HEK293 (cell line): ENCODE data around the gene COMP.

Experiments used
- CTCF ChIA-PET: fragments of 350-600 bp; formaldehyde crosslinking; extraction: SDS; loops from one replicate; lab custom pipeline; 2021; ENCODE audit warnings: antibody characterized with exemption; lab: Yijun Ruan, JAX
- POLR2A ChIA-PET: fragments of 300-600 bp; formaldehyde crosslinking; extraction: SDS; loops from one replicate; lab custom pipeline; 2020; ENCODE audit warnings: antibody characterized with exemption, inconsistent platforms; lab: Yijun Ruan, JAX
- H3K27ac ChIP-seq: fragments of 200-500 bp; sonication (Bioruptor generic); 2 replicates; pipeline ENCODE4 v1.5.1; 2014; ENCODE audit warnings: low read depth, low read length, control low read depth, inconsistent platforms; ENCODE audit errors: extremely low read depth
- H3K36me3 ChIP-seq, 2 experiments: fragments of 200-500 bp in 1 of 2; sonication (Bioruptor generic) in 1 of 2; 1 replicate in 1 of 2; 2 replicates in 1 of 2; pipeline ENCODE4 v1.5.1; 2014 to 2017; ENCODE audit warnings: inconsistent platforms in 2 of 2, low read length in 2 of 2; ENCODE audit not compliant: control insufficient read depth in 2 of 2, insufficient read depth in 1 of 2
- H3K4me1 ChIP-seq: fragments of 200-500 bp; sonication (Bioruptor generic); 2 replicates; pipeline ENCODE4 v1.5.1; 2014; ENCODE audit warnings: mild to moderate bottlenecking, low read length, inconsistent platforms; ENCODE audit not compliant: control insufficient read depth, insufficient read depth
- H3K4me3 ChIP-seq: 2 replicates; pipeline ENCODE4 v1.5.1; 2011; ENCODE audit warnings: low read depth, mild to moderate bottlenecking, control low read depth, low read length, moderate library complexity
- H3K9me3 ChIP-seq: fragments of 200-500 bp; sonication (Bioruptor generic); 2 replicates; pipeline ENCODE4 v1.5.1; 2014; ENCODE audit warnings: low read depth, low read length, inconsistent platforms; ENCODE audit not compliant: control insufficient read depth, insufficient read depth
- FEZF1 ChIP-seq: fragments of 450-650 bp; formaldehyde crosslinking; IDR thresholded peaks from 2 replicates; pipeline ENCODE4 v1.5.1; 2016; ENCODE audit warnings: missing biosample characterization, missing genetic modification characterization
- GLIS2 ChIP-seq: fragments of 450-650 bp; formaldehyde crosslinking; IDR thresholded peaks from 2 replicates; pipeline ENCODE4 v1.5.1; 2016; ENCODE audit warnings: missing biosample characterization, missing genetic modification characterization
- KLF16 ChIP-seq: fragments of 450-650 bp; formaldehyde crosslinking; IDR thresholded peaks from 2 replicates; pipeline ENCODE4 v1.5.1; 2017; ENCODE audit warnings: missing biosample characterization, missing genetic modification characterization
- MZF1 ChIP-seq: fragments of 450-650 bp; formaldehyde crosslinking; IDR thresholded peaks from 2 replicates; pipeline ENCODE4 v1.5.1; 2017; ENCODE audit warnings: missing biosample characterization, missing genetic modification characterization, borderline replicate concordance
- SALL2 ChIP-seq: fragments of 450-650 bp; formaldehyde crosslinking; IDR thresholded peaks from 2 replicates; pipeline ENCODE4 v1.5.0; 2017; ENCODE audit warnings: missing biosample characterization, mild to moderate bottlenecking, missing genetic modification characterization, borderline replicate concordance
- SCRT1 ChIP-seq: fragments of 450-650 bp; formaldehyde crosslinking; IDR thresholded peaks from 2 replicates; pipeline ENCODE4 v1.5.1; 2016; ENCODE audit warnings: missing biosample characterization, missing genetic modification characterization, borderline replicate concordance
- SP3 ChIP-seq: fragments of 450-650 bp; formaldehyde crosslinking; IDR thresholded peaks from 2 replicates; pipeline ENCODE4 v1.5.1; 2016; ENCODE audit warnings: missing biosample characterization, missing genetic modification characterization
- YY1 ChIP-seq: fragments of 450-650 bp; formaldehyde crosslinking; IDR thresholded peaks from 2 replicates; pipeline ENCODE4 v1.5.1; 2018; ENCODE audit warnings: missing biosample characterization, missing genetic modification characterization
- ZBTB20 ChIP-seq: fragments of 450-650 bp; formaldehyde crosslinking; IDR thresholded peaks from 2 replicates; pipeline ENCODE4 v1.5.1; 2016; ENCODE audit warnings: missing biosample characterization, missing genetic modification characterization
- ZNF10 ChIP-seq: fragments of 450-650 bp; formaldehyde crosslinking; IDR thresholded peaks from 2 replicates; pipeline ENCODE4 v1.5.1; 2017; ENCODE audit warnings: missing biosample characterization, missing genetic modification characterization
- ZNF114 ChIP-seq: fragments of 450-650 bp; formaldehyde crosslinking; IDR thresholded peaks from 2 replicates; pipeline ENCODE4 v1.5.0; 2017; ENCODE audit warnings: missing biosample characterization, missing genetic modification characterization
- ZNF121 ChIP-seq: fragments of 450-650 bp; formaldehyde crosslinking; IDR thresholded peaks from 2 replicates; pipeline ENCODE4 v1.5.1; 2016; ENCODE audit warnings: missing biosample characterization, missing genetic modification characterization
- ZNF132 ChIP-seq: fragments of 450-650 bp; formaldehyde crosslinking; IDR thresholded peaks from 2 replicates; pipeline ENCODE4 v1.5.1; 2017; ENCODE audit warnings: missing biosample characterization, missing genetic modification characterization, borderline replicate concordance
- ZNF174 ChIP-seq: fragments of 450-650 bp; formaldehyde crosslinking; IDR thresholded peaks from 2 replicates; pipeline ENCODE4 v1.5.0; 2017; ENCODE audit warnings: missing biosample characterization, mild to moderate bottlenecking, missing genetic modification characterization
- ZNF248 ChIP-seq: fragments of 450-650 bp; formaldehyde crosslinking; IDR thresholded peaks from 2 replicates; pipeline ENCODE4 v1.5.1; 2017; ENCODE audit warnings: missing biosample characterization, missing genetic modification characterization
- ZNF324 ChIP-seq: fragments of 450-650 bp; formaldehyde crosslinking; IDR thresholded peaks from 2 replicates; pipeline ENCODE4 v1.5.1; 2016; ENCODE audit warnings: missing biosample characterization, missing genetic modification characterization
- ZNF394 ChIP-seq: fragments of 450-650 bp; formaldehyde crosslinking; IDR thresholded peaks from 2 replicates; pipeline ENCODE4 v1.5.1; 2016; ENCODE audit warnings: missing biosample characterization, missing genetic modification characterization, mild to moderate bottlenecking, moderate library complexity, borderline replicate concordance
- ZNF423 ChIP-seq: fragments of 450-650 bp; formaldehyde crosslinking; IDR thresholded peaks from 2 replicates; pipeline ENCODE4 v1.5.1; 2016; ENCODE audit warnings: missing biosample characterization, missing genetic modification characterization
- ZNF623 ChIP-seq: fragments of 450-650 bp; formaldehyde crosslinking; IDR thresholded peaks from 2 replicates; pipeline ENCODE4 v1.5.1; 2016; ENCODE audit warnings: missing biosample characterization, missing genetic modification characterization
- ZNF76 ChIP-seq: fragments of 450-650 bp; formaldehyde crosslinking; IDR thresholded peaks from 2 replicates; pipeline ENCODE4; 2016; ENCODE audit warnings: low read depth, missing biosample characterization, missing genetic modification characterization, borderline replicate concordance
- ZNF777 ChIP-seq: fragments of 450-650 bp; formaldehyde crosslinking; IDR thresholded peaks from 2 replicates; pipeline ENCODE4 v1.5.1; 2017; ENCODE audit warnings: missing biosample characterization, missing genetic modification characterization, borderline replicate concordance
- TF ChIP-seq, protein P1 (sequence below): fragments of 450-650 bp; formaldehyde crosslinking; IDR thresholded peaks from 2 replicates; pipeline ENCODE4 v1.5.1; 2017; ENCODE audit warnings: missing biosample characterization, missing genetic modification characterization
- TF ChIP-seq, protein P2 (sequence below): fragments of 450-650 bp; formaldehyde crosslinking; IDR thresholded peaks from 2 replicates; pipeline ENCODE4 v1.5.1; 2016; ENCODE audit warnings: missing biosample characterization, missing genetic modification characterization
- TF ChIP-seq, protein P3 (sequence below): fragments of 450-650 bp; formaldehyde crosslinking; IDR thresholded peaks from 2 replicates; pipeline ENCODE4 v1.5.1; 2017; ENCODE audit warnings: missing biosample characterization, missing genetic modification characterization

Gene COMP

DNA sequence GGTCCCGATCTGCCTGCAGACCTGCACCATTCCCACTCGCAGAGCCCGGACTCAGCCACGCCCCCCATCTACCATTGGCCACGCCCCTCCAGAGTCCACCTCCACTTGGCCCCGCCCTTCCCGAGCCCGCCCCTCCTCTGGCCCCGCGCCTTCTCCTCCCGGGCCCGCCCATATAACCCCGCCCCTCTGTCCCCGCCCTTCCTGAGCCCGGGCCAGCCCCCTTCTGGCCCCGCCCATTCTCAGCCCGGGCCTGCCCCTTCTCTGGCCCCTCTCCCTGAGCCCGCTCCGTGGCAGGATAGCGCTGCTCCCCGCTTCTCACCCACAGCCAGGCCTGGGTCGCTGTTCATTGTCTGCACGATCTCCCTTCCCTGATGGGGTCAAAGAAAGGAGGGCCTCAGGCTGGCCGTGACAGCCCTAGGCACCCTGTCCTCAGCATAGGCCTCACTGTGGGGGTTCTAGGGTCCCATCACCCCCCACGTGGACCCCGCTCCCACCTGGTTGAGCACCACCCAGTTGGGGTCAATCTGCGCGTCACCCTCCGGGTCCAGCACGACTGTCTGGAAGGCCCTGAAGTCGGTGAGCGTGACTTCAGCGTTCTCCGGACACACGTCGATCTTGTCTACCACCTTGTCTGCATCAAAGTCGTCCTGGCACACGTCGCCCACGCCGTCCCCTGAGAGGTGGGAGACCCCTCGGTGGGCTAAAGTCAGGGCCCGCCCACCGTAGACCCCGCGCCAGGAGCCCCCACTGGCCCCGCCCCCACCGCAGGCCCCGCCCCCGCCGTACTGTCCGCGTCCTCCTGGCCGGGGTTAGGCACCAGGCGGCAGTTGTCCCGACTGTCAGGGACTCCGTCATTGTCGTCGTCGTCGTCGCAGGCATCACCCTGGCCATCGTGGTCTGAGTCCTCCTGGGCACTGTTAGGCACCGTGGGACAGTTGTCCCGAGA lies 5.7 kb downstream of the COMP start (continued):
- TF ChIP-seq ZBTB20 (tag by site-specific recombination) (peak; percentile 31; the same call in 1 of the 2 replicates), SALL2 (tag by site-specific recombination) (no peak), ZNF394 (tag by site-specific recombination) (peak; percentile 71; the same call in 1 of the 2 replicates), YY1 (no peak), SP3 (peak; percentile 83), ZNF114 (tag by site-specific recombination) (no peak), GLIS2 (tag by site-specific recombination) (no peak; the same call in 1 of the 2 replicates), ZNF623 (tag by site-specific recombination) (no peak), ZNF174 (tag by site-specific recombination) (no peak), ZNF121 (tag by site-specific recombination) (no peak), ZNF248 (no peak), ZNF132 (no peak), ZNF10 (tag by site-specific recombination) (no peak), MZF1 (tag by site-specific recombination) (no peak), KLF16 (0 out of 2 replicates have a peak, but pooled peaks have one; percentile 42)
- TF ChIP-seq, protein P1, sequence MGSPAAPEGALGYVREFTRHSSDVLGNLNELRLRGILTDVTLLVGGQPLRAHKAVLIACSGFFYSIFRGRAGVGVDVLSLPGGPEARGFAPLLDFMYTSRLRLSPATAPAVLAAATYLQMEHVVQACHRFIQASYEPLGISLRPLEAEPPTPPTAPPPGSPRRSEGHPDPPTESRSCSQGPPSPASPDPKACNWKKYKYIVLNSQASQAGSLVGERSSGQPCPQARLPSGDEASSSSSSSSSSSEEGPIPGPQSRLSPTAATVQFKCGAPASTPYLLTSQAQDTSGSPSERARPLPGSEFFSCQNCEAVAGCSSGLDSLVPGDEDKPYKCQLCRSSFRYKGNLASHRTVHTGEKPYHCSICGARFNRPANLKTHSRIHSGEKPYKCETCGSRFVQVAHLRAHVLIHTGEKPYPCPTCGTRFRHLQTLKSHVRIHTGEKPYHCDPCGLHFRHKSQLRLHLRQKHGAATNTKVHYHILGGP (tag by site-specific recombination): no peak
- TF ChIP-seq, protein P2, sequence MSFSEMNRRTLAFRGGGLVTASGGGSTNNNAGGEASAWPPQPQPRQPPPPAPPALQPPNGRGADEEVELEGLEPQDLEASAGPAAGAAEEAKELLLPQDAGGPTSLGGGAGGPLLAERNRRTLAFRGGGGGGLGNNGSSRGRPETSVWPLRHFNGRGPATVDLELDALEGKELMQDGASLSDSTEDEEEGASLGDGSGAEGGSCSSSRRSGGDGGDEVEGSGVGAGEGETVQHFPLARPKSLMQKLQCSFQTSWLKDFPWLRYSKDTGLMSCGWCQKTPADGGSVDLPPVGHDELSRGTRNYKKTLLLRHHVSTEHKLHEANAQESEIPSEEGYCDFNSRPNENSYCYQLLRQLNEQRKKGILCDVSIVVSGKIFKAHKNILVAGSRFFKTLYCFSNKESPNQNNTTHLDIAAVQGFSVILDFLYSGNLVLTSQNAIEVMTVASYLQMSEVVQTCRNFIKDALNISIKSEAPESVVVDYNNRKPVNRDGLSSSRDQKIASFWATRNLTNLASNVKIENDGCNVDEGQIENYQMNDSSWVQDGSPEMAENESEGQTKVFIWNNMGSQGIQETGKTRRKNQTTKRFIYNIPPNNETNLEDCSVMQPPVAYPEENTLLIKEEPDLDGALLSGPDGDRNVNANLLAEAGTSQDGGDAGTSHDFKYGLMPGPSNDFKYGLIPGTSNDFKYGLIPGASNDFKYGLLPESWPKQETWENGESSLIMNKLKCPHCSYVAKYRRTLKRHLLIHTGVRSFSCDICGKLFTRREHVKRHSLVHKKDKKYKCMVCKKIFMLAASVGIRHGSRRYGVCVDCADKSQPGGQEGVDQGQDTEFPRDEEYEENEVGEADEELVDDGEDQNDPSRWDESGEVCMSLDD: peak; percentile 49; the same call in 1 of the 2 replicates

DNA sequence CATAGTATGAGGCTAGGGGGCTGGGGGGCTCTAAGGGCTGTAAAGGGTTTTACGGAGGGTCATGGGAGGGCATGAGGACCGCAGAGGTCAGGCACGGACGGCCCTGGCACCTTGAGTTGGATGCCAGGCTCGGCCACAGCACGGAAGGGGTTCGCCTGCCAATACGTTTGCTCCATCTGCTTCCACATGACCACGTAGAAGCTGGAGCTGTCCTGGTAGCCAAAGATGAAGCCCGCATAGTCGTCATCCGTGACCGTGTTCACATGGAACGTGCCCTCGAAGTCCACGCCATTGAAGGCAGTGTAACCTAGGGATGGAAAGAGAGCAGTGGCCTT lies 6.4 kb downstream of the COMP start:
- no peaks in the 10 kb centered on the region for H3K9me3 ChIP-seq
- H3K27ac ChIP-seq: no peak overlapping the region
- TF ChIP-seq ZNF777 (tag by site-specific recombination) (no peak), MZF1 (tag by site-specific recombination) (no peak), ZNF324 (tag by site-specific recombination) (no peak), ZNF76 (no peak), SCRT1 (no peak), FEZF1 (no peak), ZNF423 (no peak), SP3 (no peak)
- TF ChIP-seq, protein P3, sequence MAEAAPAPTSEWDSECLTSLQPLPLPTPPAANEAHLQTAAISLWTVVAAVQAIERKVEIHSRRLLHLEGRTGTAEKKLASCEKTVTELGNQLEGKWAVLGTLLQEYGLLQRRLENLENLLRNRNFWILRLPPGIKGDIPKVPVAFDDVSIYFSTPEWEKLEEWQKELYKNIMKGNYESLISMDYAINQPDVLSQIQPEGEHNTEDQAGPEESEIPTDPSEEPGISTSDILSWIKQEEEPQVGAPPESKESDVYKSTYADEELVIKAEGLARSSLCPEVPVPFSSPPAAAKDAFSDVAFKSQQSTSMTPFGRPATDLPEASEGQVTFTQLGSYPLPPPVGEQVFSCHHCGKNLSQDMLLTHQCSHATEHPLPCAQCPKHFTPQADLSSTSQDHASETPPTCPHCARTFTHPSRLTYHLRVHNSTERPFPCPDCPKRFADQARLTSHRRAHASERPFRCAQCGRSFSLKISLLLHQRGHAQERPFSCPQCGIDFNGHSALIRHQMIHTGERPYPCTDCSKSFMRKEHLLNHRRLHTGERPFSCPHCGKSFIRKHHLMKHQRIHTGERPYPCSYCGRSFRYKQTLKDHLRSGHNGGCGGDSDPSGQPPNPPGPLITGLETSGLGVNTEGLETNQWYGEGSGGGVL (tag by site-specific recombination): no peak
- no peaks in the 10 kb centered on the region for H3K36me3 ChIP-seq
- ChIA-PET POLR2A (no interaction called here), CTCF (interaction anchor here (1.0 kb wide), 1 partner anchor 62 kb away, joined by 3 read pairs; no protein-coding TSS in a partner anchor)
- peaks cover 4% of the 10 kb centered on the region for H3K4me1 ChIP-seq
- no peak overlapping the region for H3K4me3 ChIP-seq
